Cerebellar nuclear complex (tissue), 1 donor: ENCODE results near the gene BOC.
"Not testable (repeated sequence)": the region's sequence is repeated elsewhere in the genome, so short reads cannot be mapped to it uniquely, and the experiment has no call there.

Experiments used
- DNase-seq, 2 experiments: peaks; one replicate each; lab custom pipeline; 2025; lab: John Stamatoyannopoulos, UW

Gene BOC, protein sequence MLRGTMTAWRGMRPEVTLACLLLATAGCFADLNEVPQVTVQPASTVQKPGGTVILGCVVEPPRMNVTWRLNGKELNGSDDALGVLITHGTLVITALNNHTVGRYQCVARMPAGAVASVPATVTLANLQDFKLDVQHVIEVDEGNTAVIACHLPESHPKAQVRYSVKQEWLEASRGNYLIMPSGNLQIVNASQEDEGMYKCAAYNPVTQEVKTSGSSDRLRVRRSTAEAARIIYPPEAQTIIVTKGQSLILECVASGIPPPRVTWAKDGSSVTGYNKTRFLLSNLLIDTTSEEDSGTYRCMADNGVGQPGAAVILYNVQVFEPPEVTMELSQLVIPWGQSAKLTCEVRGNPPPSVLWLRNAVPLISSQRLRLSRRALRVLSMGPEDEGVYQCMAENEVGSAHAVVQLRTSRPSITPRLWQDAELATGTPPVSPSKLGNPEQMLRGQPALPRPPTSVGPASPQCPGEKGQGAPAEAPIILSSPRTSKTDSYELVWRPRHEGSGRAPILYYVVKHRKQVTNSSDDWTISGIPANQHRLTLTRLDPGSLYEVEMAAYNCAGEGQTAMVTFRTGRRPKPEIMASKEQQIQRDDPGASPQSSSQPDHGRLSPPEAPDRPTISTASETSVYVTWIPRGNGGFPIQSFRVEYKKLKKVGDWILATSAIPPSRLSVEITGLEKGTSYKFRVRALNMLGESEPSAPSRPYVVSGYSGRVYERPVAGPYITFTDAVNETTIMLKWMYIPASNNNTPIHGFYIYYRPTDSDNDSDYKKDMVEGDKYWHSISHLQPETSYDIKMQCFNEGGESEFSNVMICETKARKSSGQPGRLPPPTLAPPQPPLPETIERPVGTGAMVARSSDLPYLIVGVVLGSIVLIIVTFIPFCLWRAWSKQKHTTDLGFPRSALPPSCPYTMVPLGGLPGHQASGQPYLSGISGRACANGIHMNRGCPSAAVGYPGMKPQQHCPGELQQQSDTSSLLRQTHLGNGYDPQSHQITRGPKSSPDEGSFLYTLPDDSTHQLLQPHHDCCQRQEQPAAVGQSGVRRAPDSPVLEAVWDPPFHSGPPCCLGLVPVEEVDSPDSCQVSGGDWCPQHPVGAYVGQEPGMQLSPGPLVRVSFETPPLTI

DNA sequence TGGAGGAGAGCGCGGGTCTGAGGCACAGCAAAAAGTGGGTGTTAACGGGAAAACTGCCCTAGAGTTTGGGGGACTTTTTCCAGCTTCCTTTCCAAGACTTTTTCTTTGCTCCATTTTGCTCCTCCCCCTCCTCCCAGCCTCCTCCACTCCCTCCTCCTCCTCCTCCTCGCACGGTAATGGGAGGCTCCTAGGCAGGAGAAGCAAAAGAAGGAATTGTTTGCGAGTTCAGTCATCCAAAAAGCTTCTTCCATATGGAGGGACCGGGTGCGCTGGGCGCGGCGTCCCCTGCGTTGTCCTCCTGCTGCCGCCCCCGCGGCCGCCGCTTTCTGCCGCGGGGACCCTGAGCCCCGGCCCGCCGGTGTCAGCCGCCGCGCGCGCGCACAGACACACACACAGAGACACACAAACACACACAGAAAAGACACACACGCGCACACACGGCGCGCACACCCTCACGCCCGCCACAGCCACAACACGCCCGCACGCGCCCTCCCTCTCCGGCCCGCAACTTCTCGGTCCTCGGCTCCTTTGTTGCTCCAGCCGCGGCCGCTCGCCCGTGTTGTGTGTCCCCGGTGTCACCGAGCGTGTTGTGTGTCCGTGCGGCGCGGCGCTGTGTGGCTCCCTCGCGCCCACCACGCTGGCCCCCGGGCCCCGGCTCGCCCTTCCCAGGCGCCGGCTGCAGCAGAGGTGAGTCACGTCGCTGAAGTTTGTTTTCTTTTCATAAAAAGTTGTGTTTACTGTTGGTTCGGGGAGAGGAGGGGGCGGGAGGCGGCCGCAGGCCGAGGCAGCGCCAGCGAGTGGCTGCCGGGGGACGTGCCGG, at the start of gene BOC:
BOC (plus strand) TSS at position 228 of the 820 bp plus-strand sequence. CDS start 38,246 bp downstream, outside the sequence.
- no peak for DNase-seq

DNA sequence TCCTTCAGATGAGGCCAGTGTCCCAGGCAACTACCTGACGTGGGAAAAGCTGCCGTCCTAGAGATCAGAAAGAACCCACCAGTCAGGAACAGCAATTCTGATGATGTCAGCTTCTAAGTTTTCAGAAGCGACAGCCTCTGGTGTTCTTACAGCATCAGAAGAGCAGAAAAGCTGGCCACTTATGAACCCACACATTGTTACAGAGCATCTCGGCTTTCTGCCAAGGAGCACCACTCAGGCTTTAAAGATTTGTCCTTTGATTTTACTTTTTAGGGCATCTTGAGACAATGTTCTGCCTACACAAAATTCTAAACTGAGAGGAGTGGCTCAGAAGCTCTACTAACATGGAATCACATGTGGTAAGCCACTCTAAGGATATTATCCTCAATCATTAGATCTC, 49.7 kb upstream of the BOC start:
- DNase-seq = no peak

DNA sequence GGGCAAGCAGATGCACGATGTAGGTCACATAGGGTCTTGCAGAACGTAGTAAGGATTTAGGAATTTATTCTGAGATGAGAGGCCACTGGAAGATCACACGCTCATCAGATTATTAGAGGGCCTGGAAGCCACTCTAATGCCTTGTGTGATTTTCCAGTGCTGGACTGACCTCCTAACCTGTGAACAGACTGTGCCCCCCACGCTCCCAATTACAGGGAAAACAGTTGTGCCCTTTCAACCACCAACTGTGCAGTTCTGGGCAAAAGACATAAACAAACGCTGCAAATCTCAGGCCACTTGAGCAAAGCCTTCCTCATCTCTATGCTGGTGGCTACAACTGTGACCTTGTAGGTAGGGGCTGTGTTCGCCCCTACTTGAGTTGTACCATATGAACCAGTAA, 48.2 kb upstream of the BOC start:
- DNase-seq = no peak

DNA sequence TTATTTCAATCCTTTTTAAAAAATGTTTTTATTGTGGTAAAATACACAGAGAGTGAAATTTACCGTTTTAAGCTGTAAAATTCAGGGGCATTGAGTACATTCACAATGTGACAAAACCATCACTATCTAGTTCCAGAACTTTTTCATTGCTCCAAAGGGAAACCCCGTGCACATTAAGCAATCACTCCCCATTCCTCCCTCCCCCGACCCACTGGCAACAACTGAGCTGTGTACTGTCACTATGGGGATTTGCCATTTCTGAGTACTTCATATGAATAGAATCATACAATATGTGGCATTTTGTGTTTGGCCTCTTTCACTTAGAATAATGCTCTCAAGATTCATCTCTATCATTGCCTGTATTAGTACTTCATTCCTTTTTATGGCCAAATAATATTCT, 45.5 kb upstream of the BOC start:
- no peak for DNase-seq

DNA sequence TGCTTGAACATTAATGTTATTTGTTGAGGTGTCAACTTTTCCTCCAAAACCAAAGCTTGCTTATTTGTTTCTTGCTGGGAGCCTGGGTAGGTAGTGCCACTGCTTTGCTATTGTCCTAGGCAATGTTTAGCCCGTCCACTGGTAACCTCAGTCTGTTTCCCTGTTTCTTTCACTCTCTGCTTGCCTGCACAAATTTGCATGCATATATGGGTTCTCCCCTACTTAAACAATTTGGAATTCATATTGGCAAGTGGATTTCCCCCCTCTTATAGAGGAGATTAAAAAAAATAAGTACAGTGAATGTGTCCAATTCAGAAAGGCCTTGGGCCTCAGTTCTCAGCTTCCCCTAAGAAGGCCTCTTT, 45.0 kb upstream of the BOC start:
- no peak for DNase-seq

DNA sequence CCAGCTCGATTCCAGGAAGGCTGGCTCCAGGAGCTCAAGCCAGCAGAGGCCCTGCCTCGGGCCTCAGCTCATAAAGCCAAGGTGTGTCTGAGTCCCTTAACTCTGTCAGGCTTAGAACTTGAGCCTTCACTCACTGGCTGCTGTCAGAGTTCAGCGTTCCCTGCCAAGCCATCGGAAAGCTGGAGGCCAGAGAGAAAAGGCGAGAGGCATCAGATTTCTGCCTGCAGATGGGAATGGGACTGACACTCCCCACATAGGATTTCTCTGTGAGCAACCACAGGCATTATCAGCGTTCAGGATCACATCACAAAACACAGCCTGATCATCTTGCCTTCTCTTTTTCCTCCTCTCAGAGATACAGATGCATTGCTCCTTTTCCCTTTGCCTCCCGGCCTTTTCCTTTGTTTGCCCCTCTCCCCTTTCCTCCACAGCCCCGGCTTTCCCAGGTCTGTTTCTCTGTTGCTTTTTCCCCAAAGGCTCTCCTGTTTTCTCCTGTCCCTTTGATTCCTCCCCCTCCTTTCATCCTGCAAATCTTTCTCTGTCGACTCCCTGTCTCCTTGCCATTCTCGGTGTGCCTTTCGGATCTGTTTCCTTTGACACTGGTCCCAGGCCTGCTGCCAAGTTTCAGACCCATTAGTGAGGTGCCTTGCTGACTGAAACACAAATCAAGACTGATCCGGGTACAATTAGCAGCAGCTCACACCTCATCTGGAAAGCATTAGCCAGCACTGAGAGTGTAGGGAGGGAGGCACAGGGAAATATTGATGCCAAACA, 44.5 kb upstream of the BOC start:
- no peak for DNase-seq

DNA sequence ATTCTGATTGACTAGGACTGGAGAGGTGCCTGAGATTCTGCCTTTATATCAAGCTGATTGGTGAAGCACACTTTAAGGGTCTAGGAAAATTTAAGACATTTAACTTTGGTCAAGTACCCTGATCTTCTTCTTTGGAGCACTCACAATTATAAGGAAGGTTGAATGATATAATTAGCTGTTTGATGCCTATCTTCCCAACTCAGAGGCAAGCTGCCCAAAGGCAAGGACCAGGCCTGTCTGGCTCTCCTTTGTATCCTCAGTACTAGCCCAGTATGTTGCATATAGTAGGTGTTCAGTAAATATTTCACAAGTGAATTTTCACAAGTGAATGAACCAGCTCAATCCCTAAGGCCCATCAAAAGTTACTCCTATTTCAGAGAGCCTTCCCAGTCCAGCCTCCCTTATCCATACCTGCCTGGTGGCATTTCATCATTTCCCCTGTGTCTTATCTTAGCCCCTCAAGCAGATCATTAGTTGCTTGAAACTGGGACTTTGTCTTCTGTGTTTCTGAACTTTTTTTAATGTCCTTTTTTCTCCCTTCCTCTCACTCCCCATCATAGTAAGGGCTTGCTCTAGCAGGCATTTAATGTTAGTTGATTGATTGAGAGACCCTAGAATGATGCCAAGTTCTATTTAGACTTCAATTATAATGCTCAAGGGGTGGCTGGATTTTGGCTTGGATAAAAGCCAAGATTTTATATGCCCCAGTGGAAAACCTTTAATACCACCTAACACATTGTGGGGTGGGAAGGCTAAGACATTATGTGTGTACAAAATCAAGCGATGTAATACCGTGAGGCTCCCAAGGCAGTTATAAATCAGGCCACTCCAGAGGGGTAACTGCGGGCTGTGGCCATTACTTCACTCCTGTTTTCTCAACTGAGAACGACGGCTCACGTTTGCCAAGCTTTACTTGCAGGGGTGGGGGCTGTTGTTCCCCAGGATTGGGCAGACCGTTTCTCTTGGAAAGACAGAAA, 43.2 kb upstream of the BOC start:
- no peak for DNase-seq

DNA sequence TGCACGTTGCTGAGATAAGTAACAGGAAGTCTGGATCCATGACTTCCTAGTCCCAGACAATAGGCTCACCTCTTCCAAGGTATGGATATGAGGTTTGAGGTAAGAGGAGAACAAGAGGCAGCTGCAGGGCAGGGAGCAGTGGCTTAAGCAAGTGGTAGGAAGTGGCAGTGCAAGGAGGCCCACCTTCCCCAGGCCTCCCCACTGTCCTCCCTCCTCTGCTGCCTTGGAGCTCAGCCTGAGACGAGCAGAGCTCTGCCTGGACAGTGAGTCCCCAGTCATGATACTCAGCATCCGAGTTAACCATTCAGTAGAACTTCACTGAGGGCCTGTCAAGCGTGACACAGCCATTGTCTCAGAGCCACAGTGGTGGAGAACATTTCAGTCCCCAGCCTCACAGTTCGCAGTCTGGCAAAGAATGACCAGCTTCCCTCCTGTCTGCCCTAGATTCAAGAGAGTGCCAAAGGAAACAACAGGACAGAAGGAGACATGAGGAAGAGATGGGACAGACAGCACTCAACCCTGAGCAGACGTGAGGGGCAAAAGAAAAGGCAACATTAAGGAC, 41.4 kb upstream of the BOC start:
- no peak for DNase-seq

DNA sequence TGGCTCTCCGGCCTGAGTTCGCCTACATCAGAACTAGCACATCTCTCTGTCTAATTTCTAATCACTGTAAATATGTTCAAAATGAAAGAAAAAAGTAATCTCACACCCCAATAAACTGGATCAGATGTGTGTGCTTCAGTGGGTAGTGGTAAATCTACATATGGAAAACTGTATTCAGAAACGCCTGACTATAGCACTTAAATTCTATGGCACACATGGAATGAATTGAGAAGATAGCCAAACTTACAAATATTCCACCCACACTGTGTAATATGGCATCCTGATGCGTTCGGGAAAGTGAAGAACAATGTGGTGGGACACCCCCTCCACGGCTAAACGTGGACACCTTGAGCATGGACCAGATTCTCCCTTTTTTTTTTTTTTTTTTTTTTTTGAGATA, 40.6 kb upstream of the BOC start:
- no peak for DNase-seq

DNA sequence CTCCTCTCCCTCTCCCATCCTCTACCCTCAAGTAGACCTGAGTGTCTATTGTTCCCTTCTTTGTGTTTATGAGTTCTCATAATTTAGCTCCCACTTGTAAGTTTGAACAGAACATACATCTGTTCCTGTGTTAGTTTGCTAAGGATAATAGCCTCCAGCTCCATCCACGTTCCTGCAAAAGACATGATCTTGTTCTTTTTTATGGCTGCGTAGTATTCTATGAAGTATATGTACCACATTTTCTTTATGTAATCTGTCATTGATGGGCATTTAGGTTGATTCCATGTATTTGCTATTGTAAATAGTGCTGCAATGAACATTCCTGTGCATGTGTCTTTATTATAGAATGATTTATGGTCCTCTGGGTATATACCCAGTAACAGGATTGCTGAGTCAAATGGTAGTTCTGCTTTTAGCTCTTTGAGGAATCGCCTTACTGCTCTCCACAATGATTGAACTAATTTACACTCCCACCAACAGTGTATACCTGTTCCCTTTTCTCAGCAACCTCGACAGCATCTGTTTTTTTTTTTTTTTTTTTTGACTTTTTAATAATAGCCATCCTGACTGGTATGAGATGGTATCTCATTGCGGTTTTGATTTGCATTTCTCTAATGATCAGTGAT, 39.6 kb upstream of the BOC start:
- DNase-seq = not testable (repeated sequence)

DNA sequence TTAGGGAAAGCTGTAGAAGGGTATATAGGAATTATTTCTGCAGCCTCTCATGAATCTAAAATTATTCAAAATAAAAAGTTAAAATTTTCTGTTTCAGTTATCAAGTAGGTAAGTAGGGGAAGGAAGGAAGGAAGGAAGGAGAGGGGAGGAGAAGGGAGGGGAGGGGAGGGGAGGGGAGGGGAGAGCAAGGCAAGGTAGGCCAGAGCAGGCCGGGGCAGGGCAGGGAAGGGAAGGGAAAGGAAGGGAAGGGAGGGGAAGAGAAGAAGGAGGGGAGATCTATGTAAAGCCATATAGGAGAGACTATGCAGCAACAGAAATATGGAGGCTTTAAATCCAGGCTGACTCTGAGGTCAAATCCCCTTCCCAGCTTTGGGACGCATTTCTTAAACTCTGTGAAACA, 38.3 kb upstream of the BOC start:
- DNase-seq = no peak

DNA sequence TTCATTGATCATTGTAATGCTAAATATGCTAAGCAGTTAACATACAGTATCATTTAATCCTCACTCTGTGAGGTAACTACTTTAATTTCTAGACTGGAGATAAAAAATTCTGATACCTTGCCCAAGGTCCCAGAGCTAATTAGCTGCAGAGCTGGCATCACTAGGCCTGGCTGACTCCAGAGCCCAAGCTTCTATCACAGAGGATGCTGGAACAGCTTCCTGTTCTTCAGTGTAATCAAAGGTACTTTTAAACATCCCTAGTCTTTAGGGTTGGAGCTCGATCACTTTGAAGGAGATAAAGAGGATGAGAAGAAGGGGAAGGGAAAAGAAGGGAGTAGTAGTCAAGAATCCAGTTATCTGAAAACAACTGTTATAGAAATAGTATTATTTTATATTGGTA, 37.1 kb upstream of the BOC start:
- DNase-seq = no peak

DNA sequence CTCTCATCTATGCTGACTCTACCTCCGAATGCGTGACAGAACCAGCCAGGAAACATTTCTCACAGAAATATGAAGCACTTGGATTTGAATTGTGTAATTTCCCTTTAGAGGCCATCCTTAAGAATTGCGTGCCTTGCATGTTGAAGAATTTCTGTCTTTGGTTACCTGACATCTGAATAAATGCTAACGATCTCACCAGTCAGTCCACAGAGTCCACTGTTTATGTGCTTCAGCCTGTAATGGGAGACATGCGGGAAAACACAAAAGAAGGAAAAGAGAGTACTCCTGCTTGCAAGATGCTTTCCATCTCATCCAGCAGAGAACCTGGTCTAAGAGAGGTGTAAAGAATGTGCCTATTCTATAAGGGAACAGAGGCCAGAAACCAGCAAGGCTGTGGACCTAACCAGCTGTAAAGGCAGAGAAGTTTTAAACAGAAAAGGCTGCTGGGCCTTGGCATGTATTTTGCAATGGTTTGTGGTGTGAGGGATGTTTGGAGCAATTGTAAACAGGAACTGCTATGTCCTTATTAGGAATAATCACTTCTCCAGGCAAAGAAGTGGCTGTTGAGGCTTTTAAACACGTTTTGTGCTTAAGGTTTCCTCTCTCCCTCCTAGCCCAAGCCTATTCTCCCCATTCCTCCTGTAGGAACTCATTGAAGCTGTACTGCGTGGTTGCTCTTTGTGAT, 36.4 kb upstream of the BOC start:
- no peak for DNase-seq

DNA sequence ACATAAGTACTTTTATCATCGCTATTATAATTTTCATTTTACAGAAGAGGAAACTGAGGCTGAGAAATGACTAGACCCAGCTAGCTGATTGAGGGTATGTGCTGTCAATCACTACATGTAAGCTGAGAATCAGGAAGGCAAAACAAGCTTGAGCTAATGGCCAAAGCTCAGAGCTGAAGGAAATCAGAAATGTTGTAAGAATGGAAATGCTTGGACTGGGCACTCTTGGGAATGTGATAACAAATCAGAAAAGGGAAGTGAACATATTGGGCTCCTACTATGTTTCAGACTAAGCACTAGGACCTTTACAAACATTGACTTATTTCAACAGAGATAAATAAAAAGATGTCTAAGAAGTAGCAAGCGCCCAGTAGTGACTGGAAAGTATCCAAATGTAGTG, 33.8 kb upstream of the BOC start:
- DNase-seq = no peak

DNA sequence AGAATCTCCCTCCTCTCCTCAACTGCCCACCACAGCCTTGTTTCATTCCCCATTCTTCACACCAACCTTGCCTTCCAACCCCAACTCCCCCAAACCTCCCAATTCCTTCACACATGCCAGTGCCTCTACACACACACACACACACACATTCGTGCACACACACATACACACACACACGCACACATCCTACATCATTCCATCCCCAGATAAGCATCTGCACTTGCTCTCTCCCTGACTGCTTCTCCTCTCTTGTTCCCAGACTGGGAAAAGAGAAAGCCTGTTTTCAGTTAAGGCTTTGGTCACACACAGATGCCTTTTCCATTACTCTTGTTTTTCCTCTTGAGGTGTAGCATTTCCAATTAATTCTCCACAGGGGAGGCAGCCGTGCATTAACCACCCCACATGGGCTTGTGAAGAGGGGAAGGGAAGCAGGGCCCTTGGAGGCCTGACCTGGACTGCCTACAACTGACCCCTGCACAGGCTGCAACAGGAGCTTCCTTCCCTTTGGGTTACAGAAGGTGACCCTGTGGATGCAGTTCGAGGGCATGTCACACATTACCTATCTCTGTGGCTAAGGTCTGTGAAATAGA, 32.0 kb upstream of the BOC start:
- no peak for DNase-seq

DNA sequence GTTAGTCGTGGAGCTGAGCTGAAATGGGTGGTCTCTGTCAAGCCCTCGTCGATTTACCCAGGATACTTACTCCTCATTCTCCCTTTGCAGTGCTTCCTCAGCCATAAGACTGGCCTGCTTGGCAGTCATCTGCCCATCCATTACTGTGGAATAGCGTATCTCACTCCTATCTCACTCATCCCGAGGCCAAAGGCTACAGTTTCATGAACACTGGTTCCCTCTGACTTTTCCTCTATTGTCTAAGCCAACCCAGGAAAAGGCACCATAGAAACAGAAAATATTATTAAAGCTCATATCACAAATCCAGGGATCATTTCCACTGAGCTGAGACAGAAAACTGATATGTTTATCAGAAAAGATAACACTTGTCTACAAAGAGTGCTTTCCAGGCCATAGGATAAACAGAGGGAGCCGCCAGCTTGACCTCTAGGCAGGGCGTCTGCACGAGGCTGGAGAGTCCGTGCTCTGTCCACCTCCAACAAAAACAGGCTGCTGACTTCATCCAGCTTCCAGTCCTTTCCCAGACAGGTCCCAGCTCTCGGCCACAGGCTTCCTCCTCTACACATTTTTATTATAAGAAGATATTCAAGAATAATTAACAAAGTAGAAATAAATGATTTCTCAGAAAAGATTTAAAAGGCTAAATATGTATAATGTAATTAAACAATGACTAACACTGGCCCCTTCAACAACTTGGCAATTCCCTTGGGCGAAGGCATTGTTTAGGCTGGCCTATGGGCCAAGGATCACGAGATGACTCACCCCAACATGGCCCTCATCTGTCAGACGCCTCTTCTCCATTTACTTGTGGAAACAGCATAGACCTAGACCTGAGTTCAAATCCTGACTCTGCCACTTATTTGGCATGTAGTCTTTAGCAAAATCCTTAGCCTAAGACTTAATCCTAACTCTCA, 27.4 kb upstream of the BOC start:
- DNase-seq = no peak
